Adrenal gland (tissue), 5 donors: ENCODE results near the gene MACROD2.

Source experiments
- CTCF ChIP-seq, 6 experiments: fragments of 450-650 bp in 4 of 6; fragments of 200-600 bp in 2 of 6; sonication (generic) in 1 of 6; IDR thresholded peaks; 1 replicate in 5 of 6; 2 replicates in 1 of 6; pipeline versions ENCODE4 v1.5.1 to v1.8.0; 2016 to 2021; ENCODE audit warnings: antibody characterized with exemption in 6 of 6, mild to moderate bottlenecking in 2 of 6, moderate library complexity in 1 of 6
- POLR2A ChIP-seq, 2 donors: fragments of 450-650 bp; IDR thresholded peaks; one replicate each; pipeline ENCODE4 v1.6.1; 2017; ENCODE audit warnings: antibody characterized with exemption in 2 of 2, mild to moderate bottlenecking in 2 of 2, moderate library complexity in 1 of 2
- donor health status: DM: no; HTN: no; CAD: no.

- TF ChIP-seq POLR2A (IDR thresholded peaks at IDR 0.05), result no peak
- TF ChIP-seq CTCF (IDR thresholded peaks at IDR 0.05), result no peak
Observed at GRCh38 chr20:15776770-15777466, 1781.6 kb downstream of the MACROD2 start.
